Nephron progenitor cell (in vitro differentiated cells): Measurements from ENCODE around the gene OR14I1.
"Not testable (repeated sequence)": the region's sequence is repeated elsewhere in the genome, so short reads cannot be mapped to it uniquely, and the experiment has no call there.

ENCODE experiments used
- DNase-seq: peaks from one replicate; pipeline ENCODE4 v3.0.0; 2021
- H3K27ac Mint-ChIP-seq: 2 replicates; pipeline ENCODE4 v1.8.0; 2021; ENCODE audit warnings: mild to moderate bottlenecking, moderate library complexity, mixed read lengths
- H3K27me3 Mint-ChIP-seq: 2 replicates; pipeline ENCODE4 v1.8.0; 2021; ENCODE audit warnings: mild to moderate bottlenecking, low read depth, mixed read lengths; ENCODE audit not compliant: poor library complexity
- H3K36me3 Mint-ChIP-seq: 2 replicates; pipeline ENCODE4 v1.8.0; 2021; ENCODE audit warnings: low read depth, mixed read lengths
- H3K4me1 Mint-ChIP-seq: 2 replicates; pipeline ENCODE4 v1.8.0; 2021; ENCODE audit warnings: mixed read lengths
- H3K4me3 Mint-ChIP-seq: 2 replicates; pipeline ENCODE4 v1.8.0; 2021; ENCODE audit warnings: mild to moderate bottlenecking, moderate library complexity, mixed read lengths
- H3K9me3 Mint-ChIP-seq: 2 replicates; pipeline ENCODE4 v1.8.0; 2021; ENCODE audit warnings: mild to moderate bottlenecking, moderate library complexity, mixed read lengths
- TF ChIP-seq, protein P1 (sequence below): fragments of 200-600 bp; sonication (generic); IDR thresholded peaks from 2 replicates; pipeline ENCODE4 v1.5.0; 2021; ENCODE audit warnings: antibody characterized with exemption

OR14I1 gene

DNA sequence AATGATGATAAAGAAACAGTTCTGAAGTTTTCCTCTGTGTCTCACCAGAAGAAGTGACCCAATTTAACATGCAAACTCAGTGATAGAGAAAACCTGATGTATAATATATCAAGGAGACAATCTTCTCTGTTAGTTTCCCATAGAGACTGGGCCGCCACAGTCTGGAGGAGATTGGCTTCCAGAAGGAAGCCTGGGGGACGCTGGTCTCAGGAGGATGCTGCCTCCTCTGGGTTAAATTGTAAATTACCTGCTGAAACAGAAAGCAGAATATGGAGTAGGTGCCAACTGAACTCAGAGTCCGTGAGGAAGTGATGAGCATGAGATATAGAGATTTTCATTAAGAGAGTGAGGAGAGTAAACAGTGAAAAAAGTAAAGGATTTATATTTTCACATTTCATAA, 15.8 kb downstream of the OR14I1 start:
- no peak for DNase-seq
- peaks cover 80% of the 10 kb centered on the region for H3K9me3 Mint-ChIP-seq

DNA sequence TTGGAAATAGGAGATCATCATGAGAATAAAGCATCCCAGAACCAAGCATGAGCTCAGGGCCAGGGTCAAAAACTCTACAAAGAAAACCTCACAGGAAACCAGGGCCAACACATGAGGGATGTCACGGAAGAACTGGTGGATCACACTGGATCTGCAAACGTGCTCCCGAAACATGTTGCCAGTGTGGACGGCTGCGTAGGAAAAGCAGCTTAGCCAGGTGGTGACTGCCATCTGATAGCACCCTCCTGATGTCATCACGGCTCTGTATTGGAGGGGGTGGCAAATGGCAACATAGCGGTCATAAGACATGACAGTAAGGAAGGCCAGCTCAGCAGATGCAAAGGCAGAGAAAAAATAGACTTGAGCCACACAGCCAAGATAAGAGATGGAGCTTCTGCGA, 20.9 kb downstream of the OR14I1 start:
- H3K4me3 Mint-ChIP-seq: no peak overlapping the region
- DNase-seq: no peak
- peaks cover 64% of the 10 kb centered on the region for H3K9me3 Mint-ChIP-seq
- no peaks in the 10 kb centered on the region for H3K4me1 Mint-ChIP-seq
- H3K27me3 Mint-ChIP-seq: peaks cover 4% of the 10 kb centered on the region
- no peak overlapping the region for H3K27ac Mint-ChIP-seq
- no peaks in the 10 kb centered on the region for H3K36me3 Mint-ChIP-seq
- TF ChIP-seq, protein P1, sequence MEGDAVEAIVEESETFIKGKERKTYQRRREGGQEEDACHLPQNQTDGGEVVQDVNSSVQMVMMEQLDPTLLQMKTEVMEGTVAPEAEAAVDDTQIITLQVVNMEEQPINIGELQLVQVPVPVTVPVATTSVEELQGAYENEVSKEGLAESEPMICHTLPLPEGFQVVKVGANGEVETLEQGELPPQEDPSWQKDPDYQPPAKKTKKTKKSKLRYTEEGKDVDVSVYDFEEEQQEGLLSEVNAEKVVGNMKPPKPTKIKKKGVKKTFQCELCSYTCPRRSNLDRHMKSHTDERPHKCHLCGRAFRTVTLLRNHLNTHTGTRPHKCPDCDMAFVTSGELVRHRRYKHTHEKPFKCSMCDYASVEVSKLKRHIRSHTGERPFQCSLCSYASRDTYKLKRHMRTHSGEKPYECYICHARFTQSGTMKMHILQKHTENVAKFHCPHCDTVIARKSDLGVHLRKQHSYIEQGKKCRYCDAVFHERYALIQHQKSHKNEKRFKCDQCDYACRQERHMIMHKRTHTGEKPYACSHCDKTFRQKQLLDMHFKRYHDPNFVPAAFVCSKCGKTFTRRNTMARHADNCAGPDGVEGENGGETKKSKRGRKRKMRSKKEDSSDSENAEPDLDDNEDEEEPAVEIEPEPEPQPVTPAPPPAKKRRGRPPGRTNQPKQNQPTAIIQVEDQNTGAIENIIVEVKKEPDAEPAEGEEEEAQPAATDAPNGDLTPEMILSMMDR: no peak

More for the DNA sequence above, 15.8 kb downstream of the OR14I1 start:
- no peak overlapping the region for H3K27ac Mint-ChIP-seq
- TF ChIP-seq, protein P1: no peak
- no peaks in the 10 kb centered on the region for H3K36me3 Mint-ChIP-seq
- H3K27me3 Mint-ChIP-seq: no peaks in the 10 kb centered on the region
- no peaks in the 10 kb centered on the region for H3K4me1 Mint-ChIP-seq
- H3K4me3 Mint-ChIP-seq: no peak overlapping the region

DNA sequence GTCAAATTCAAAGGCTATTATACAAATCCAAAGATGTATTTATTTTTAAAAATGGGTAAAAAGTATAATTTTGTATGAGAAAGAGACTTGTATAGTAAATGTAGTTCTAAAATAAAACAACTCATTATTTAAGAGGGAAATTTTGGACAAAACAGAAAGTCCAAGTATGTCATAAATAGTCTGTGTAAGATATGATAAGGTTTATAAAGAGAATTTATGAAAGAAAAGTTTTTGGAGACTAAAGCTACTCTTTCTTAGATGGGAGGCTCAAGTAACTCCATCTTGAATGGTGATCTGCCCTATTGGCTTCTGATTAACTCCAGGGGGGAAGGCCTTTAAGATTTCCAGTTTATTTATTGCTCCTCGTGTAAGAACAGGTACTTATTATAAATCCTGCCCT, 32.6 kb downstream of the OR14I1 start:
- TF ChIP-seq, protein P1: no peak
- H3K4me3 Mint-ChIP-seq: no peak overlapping the region
- no peaks in the 10 kb centered on the region for H3K27me3 Mint-ChIP-seq
- peaks cover 54% of the 10 kb centered on the region for H3K9me3 Mint-ChIP-seq
- H3K36me3 Mint-ChIP-seq: no peaks in the 10 kb centered on the region
- H3K4me1 Mint-ChIP-seq: no peaks in the 10 kb centered on the region
- H3K27ac Mint-ChIP-seq: no peak overlapping the region
- DNase-seq: no peak

DNA sequence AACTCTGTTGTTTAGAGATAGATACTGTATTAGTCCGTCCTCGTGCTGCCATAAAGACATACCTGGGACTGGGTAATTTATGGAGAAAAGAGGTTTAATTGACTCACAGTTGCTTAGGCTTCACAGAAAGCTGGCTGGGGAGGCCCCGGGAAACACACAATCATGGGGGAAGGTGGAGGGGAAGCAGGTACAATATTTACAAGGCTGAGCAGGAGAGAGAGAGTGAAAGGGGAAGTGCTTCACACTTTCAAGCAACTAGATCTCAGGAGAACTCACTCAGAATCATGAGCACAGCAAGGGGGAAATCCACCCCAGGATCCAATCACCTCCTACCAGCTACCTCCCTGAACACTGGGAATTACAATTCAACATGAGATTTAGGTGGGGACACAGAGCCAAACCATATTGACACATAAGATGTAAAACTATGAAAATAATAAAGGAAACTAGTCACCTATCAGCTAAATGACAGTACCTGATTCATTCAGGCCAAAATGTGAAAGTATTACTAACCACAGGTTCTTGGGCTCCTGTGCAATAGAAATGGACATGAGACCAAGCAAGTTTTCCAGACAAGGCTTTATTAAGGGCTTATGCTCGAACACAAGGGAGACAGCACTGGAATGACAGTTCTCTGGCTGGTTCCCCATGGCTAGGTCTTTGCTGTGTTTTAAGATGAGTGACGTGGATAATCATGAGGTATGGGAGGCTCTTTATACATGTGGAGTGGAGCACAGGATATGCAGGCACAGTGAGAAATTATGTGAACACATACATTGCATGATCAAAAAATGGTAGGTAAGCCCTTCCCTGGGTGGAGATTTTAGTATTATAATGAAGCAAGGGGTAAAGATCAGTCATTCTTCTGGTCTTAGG, 38.9 kb downstream of the OR14I1 start:
- DNase-seq, H3K36me3 Mint-ChIP-seq, H3K4me1 Mint-ChIP-seq, H3K27ac Mint-ChIP-seq, H3K27me3 Mint-ChIP-seq, H3K4me3 Mint-ChIP-seq: not testable (repeated sequence)
- H3K9me3 Mint-ChIP-seq: peaks cover 75% of the 10 kb centered on the region

DNA sequence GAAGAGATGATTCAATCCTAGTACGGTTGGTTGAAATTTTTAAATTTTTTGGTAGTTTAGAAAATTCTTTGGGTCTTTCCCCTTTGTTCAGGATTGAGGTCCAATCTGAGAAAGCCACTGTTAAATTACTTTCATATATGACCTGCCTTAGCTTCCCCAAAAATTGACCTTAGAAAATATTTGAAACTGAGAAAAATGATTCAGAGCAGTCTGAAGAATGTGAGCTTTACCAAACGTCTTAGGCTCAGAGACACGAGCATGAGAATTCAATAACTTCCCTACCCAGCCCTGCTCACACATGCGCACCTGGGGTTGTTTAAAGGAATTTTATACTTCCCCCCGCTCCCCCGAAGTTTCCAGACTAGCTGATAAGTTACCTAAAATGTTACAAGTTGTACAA, 45.8 kb downstream of the OR14I1 start:
- H3K9me3 Mint-ChIP-seq: peaks cover 47% of the 10 kb centered on the region
- not testable (repeated sequence) for H3K36me3 Mint-ChIP-seq, H3K27me3 Mint-ChIP-seq, H3K4me3 Mint-ChIP-seq, H3K27ac Mint-ChIP-seq, DNase-seq, H3K4me1 Mint-ChIP-seq

DNA sequence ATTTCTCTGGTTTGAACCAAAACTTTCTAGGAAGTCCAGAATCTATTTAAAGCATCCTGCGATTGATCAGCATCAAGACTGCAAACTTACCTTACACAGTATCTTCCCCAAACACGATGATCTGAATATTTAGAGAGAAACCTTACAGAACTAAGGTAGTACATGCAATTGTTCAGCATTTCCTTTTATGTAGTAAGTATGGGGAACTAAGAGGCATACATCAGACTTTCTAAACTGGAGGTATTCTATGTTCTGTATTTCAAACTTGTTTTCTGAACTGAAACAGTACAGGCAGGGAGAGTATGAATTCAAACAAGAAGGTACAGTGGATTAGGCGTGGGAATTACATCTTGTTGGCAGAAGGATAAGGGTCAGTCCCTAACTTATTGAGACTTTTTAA, 47.2 kb downstream of the OR14I1 start, which contains the start of gene OR2T27:
Gene OR2T27 (minus strand): TSS at position 175 of the 400 bp plus-strand sequence. CDS start 4,644 bp downstream, outside the sequence.
- not testable (repeated sequence) for H3K27me3 Mint-ChIP-seq
- peaks cover 33% of the 10 kb centered on the region for H3K9me3 Mint-ChIP-seq

More for the DNA sequence above, 47.2 kb downstream of the OR14I1 start, which contains the start of gene OR2T27:
- not testable (repeated sequence) for H3K36me3 Mint-ChIP-seq, H3K4me1 Mint-ChIP-seq, H3K4me3 Mint-ChIP-seq, H3K27ac Mint-ChIP-seq, DNase-seq
